Ovary (tissue), 3 donors: ENCODE measurements around the gene TTLL9.

Experiments used
- EP300 ChIP-seq: sonication (generic); formaldehyde crosslinking; IDR thresholded peaks from one replicate; pipeline ENCODE4 v1.6.1; 2017; ENCODE audit warnings: antibody characterized with exemption
- POLR2A ChIP-seq: fragments of 450-650 bp; IDR thresholded peaks from one replicate; pipeline ENCODE4 v1.6.1; 2017; ENCODE audit warnings: antibody characterized with exemption, mild to moderate bottlenecking, moderate library complexity
- TF ChIP-seq, protein P1 (sequence below), 3 donors: fragments of 450-650 bp in 2 of 3; fragments of 200-600 bp in 1 of 3; IDR thresholded peaks; one replicate each; pipeline versions ENCODE4 v1.5.1 to v1.8.0; 2016 to 2022; ENCODE audit warnings: antibody characterized with exemption in 3 of 3, mild to moderate bottlenecking in 1 of 3
- donor health status: DM: no; HTN: no; CAD: no.

- TF ChIP-seq, protein P1, sequence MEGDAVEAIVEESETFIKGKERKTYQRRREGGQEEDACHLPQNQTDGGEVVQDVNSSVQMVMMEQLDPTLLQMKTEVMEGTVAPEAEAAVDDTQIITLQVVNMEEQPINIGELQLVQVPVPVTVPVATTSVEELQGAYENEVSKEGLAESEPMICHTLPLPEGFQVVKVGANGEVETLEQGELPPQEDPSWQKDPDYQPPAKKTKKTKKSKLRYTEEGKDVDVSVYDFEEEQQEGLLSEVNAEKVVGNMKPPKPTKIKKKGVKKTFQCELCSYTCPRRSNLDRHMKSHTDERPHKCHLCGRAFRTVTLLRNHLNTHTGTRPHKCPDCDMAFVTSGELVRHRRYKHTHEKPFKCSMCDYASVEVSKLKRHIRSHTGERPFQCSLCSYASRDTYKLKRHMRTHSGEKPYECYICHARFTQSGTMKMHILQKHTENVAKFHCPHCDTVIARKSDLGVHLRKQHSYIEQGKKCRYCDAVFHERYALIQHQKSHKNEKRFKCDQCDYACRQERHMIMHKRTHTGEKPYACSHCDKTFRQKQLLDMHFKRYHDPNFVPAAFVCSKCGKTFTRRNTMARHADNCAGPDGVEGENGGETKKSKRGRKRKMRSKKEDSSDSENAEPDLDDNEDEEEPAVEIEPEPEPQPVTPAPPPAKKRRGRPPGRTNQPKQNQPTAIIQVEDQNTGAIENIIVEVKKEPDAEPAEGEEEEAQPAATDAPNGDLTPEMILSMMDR (IDR thresholded peaks at IDR 0.05), result no peak
- TF ChIP-seq EP300 (no peak), POLR2A (no peak)
Observed at GRCh38 chr20:31908016-31908415, 37.6 kb downstream of the TTLL9 start.
